H9 (cell line): ENCODE results near the gene HNMT. TPM values are rescaled to one million over a fixed set of nuclear protein-coding genes. Genes with fewer than 3 reads are reported as not detected.

Experiments
- DNase-seq: peaks from one replicate; pipeline ENCODE4 v3.0.0-alpha.2; 2017
- H2AFZ ChIP-seq: one replicate; pipeline ENCODE4 v1.6.1; 2013; ENCODE audit warnings: mild to moderate bottlenecking, low read length, control low read depth, moderate library complexity
- H2AK5ac ChIP-seq: 2 replicates; pipeline ENCODE4 v1.6.1; 2013; ENCODE audit warnings: low read length, control low read depth, mixed read lengths; ENCODE audit not compliant: insufficient read length
- H2BK120ac ChIP-seq: one replicate; pipeline ENCODE4 v1.6.1; 2013; ENCODE audit warnings: low read depth, mild to moderate bottlenecking, low read length, control low read depth, inconsistent platforms; ENCODE audit not compliant: poor library complexity, severe bottlenecking
- H2BK12ac ChIP-seq: 2 replicates; pipeline ENCODE4 v1.6.1; 2013; ENCODE audit warnings: low read length, control low read depth, mixed read lengths, low read depth; ENCODE audit not compliant: insufficient read length
- H2BK15ac ChIP-seq: 2 replicates; pipeline ENCODE4 v1.6.1; 2013; ENCODE audit warnings: low read depth, low read length, control low read depth
- H2BK20ac ChIP-seq: one replicate; pipeline ENCODE4 v1.6.1; 2013; ENCODE audit warnings: low read depth, mild to moderate bottlenecking, low read length, control low read depth, inconsistent platforms; ENCODE audit not compliant: poor library complexity, severe bottlenecking
- H2BK5ac ChIP-seq: 2 replicates; pipeline ENCODE4 v1.6.1; 2013; ENCODE audit warnings: low read length, control low read depth, mixed read lengths; ENCODE audit not compliant: insufficient read length
- H3K14ac ChIP-seq: 2 replicates; pipeline ENCODE4 v1.6.1; 2013; ENCODE audit warnings: low read length, control low read depth; ENCODE audit not compliant: insufficient read depth
- H3K18ac ChIP-seq: 2 replicates; pipeline ENCODE4 v1.6.1; 2013; ENCODE audit warnings: low read depth, mild to moderate bottlenecking, mixed read lengths, low read length, control low read depth; ENCODE audit not compliant: insufficient read length
- H3K23ac ChIP-seq: 2 replicates; pipeline ENCODE4 v1.6.1; 2013; ENCODE audit warnings: low read length, control low read depth, mixed read lengths, low read depth; ENCODE audit not compliant: insufficient read length
- H3K23me2 ChIP-seq: 2 replicates; pipeline ENCODE4 v1.6.1; 2013; ENCODE audit warnings: low read depth, mild to moderate bottlenecking, mixed read lengths, low read length, control low read depth; ENCODE audit not compliant: insufficient read length, poor library complexity, severe bottlenecking
- H3K27ac ChIP-seq: 2 replicates; pipeline ENCODE4 v1.5.1; 2013; ENCODE audit warnings: low read length, control low read depth, mixed read lengths, low read depth; ENCODE audit not compliant: insufficient read length
- H3K27me3 ChIP-seq: 2 replicates; pipeline ENCODE4 v1.6.1; 2013; ENCODE audit warnings: low read length, control low read depth, inconsistent platforms; ENCODE audit not compliant: insufficient read depth
- H3K4ac ChIP-seq: 2 replicates; pipeline ENCODE4 v1.6.1; 2013; ENCODE audit warnings: low read depth, mild to moderate bottlenecking, control low read depth, inconsistent platforms, low read length, moderate library complexity
- H3K4me1 ChIP-seq: 2 replicates; pipeline ENCODE4 v1.6.1; 2013; ENCODE audit warnings: low read length, control low read depth, inconsistent platforms; ENCODE audit not compliant: insufficient read depth
- H3K4me2 ChIP-seq: 2 replicates; pipeline ENCODE4 v1.6.1; 2013; ENCODE audit warnings: low read length, control low read depth, mixed read lengths; ENCODE audit not compliant: insufficient read length, insufficient read depth
- H3K56ac ChIP-seq: 2 replicates; pipeline ENCODE4 v1.6.1; 2013; ENCODE audit warnings: low read depth, mild to moderate bottlenecking, mixed read lengths, low read length, control low read depth; ENCODE audit not compliant: insufficient read length
- H3K79me1 ChIP-seq: 2 replicates; pipeline ENCODE4 v1.6.1; 2013; ENCODE audit warnings: low read depth, mild to moderate bottlenecking, moderate library complexity, low read length, control low read depth, inconsistent platforms; ENCODE audit not compliant: insufficient read depth, poor library complexity, severe bottlenecking
- H3K79me2 ChIP-seq: 2 replicates; pipeline ENCODE4 v1.6.1; 2013; ENCODE audit warnings: low read length, control low read depth, inconsistent platforms; ENCODE audit not compliant: insufficient read depth
- H3K9ac ChIP-seq: 2 replicates; pipeline ENCODE4 v1.6.1; 2013; ENCODE audit warnings: low read length, control low read depth, mixed read lengths; ENCODE audit not compliant: insufficient read length; ENCODE audit errors: extremely low read depth
- H3K9me3 ChIP-seq: one replicate; pipeline ENCODE4 v1.6.1; 2013; ENCODE audit warnings: low read depth, low read length, inconsistent platforms; ENCODE audit not compliant: control insufficient read depth
- H3T11ph ChIP-seq: one replicate; pipeline ENCODE4 v1.6.1; 2013; ENCODE audit warnings: mild to moderate bottlenecking, low read length, control low read depth, inconsistent platforms
- H4K20me1 ChIP-seq: one replicate; pipeline ENCODE4 v1.6.1; 2013; ENCODE audit not compliant: control insufficient read depth, insufficient read length, insufficient read depth
- H4K5ac ChIP-seq: 2 replicates; pipeline ENCODE4 v1.6.1; 2013; ENCODE audit warnings: low read depth, mild to moderate bottlenecking, mixed read lengths, low read length, control low read depth; ENCODE audit not compliant: insufficient read length
- H4K8ac ChIP-seq: replicated peaks from 2 replicates; pipeline ENCODE4 v1.6.1; 2013; ENCODE audit warnings: low read length, control low read depth, mixed read lengths, low read depth; ENCODE audit not compliant: insufficient read length
- H4K91ac ChIP-seq: 2 replicates; pipeline ENCODE4 v1.6.1; 2013; ENCODE audit warnings: low read depth, mild to moderate bottlenecking, moderate library complexity, mixed read lengths, low read length, control low read depth; ENCODE audit not compliant: insufficient read length
- H3K27ac Mint-ChIP-seq, 3 experiments: 2 replicates in 2 of 3; 3 replicates in 1 of 3; pipeline ENCODE4 v1.8.0; 2020 to 2021; ENCODE audit warnings: mixed read lengths in 3 of 3, mild to moderate bottlenecking in 1 of 3, moderate library complexity in 1 of 3
- H3K27me3 Mint-ChIP-seq: 2 replicates; pipeline ENCODE4 v1.8.0; 2021; ENCODE audit warnings: low read depth, mild to moderate bottlenecking, moderate library complexity, mixed read lengths
- H3K36me3 Mint-ChIP-seq, 3 experiments: 2 replicates in 2 of 3; 3 replicates in 1 of 3; pipeline ENCODE4 v1.8.0; 2020 to 2021; ENCODE audit warnings: low read depth in 3 of 3, mixed read lengths in 3 of 3; ENCODE audit not compliant: insufficient read depth in 1 of 3
- H3K4me1 Mint-ChIP-seq, 2 experiments: 2 replicates each; pipeline ENCODE4 v1.8.0; 2020; ENCODE audit warnings: mixed read lengths in 2 of 2
- H3K4me3 Mint-ChIP-seq, 2 experiments: 2 replicates in 1 of 2; 3 replicates in 1 of 2; pipeline ENCODE4 v1.8.0; 2020 to 2021; ENCODE audit warnings: mild to moderate bottlenecking in 2 of 2, mixed read lengths in 2 of 2, moderate library complexity in 1 of 2
- H3K9me3 Mint-ChIP-seq, 2 experiments: 2 replicates in 1 of 2; 3 replicates in 1 of 2; pipeline ENCODE4 v1.8.0; 2020; ENCODE audit warnings: mild to moderate bottlenecking in 2 of 2, mixed read lengths in 2 of 2, moderate library complexity in 1 of 2
- CTCF ChIP-seq: fragments of 200-600 bp; sonication (generic); conservative IDR thresholded peaks from 3 replicates; pipeline ENCODE4 v1.8.0; 2021; ENCODE audit warnings: antibody characterized with exemption, mild to moderate bottlenecking
- WGBS: extraction: QIAGEN DNeasy Blood & Tissue Kit; methylation state at CpG from one replicate; pipeline ENCODE4 v1.1.7; 2013; ENCODE audit warnings: missing lambda C conversion rate, low lambda C conversion rate, mixed read lengths; ENCODE audit not compliant: insufficient read length; ENCODE audit errors: extremely low coverage; 5-methylcytosine and 5-hydroxymethylcytosine counted together
- total RNA-seq: library from RNA; stranded (reverse); gene quantifications from 2 replicates; pipeline ENCODE4 v1.2.1, GENCODE V29; 2021

Gene HNMT
- total RNA-seq, 1 experiment from 2014 or later = 1.3 TPM

DNA sequence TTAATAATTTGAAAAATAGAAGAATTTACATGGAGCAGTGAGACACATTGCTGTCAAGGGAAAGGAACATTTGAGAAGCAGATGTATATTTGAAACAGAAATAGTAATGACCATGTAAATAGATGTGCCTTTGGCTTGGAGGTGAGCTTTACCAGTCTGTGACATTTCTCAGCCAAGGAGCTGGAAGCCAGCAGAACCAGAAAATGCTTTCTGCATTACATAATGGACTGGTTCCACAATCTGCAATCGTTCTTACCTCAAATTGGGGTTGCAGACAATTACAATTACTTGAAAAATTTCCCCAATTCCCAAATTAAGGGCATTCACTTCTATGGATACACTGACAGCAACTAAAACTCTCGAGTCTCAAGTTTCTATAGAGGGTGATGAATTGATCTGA lies 59.7 kb downstream of the HNMT start:
- no peak overlapping the region for H3K4me3 Mint-ChIP-seq
- no peak overlapping the region for H2BK20ac ChIP-seq
- H2BK5ac ChIP-seq = no peak overlapping the region
- peaks cover 4 to 5% of the 10 kb centered on the region in 2 experiments; a peak in 3 of 4 replicates for H3K4me1 Mint-ChIP-seq
- no peaks in the 10 kb centered on the region for H4K20me1 ChIP-seq
- H3K23me2 ChIP-seq = no peaks in the 10 kb centered on the region
- H3K4ac ChIP-seq = no peak overlapping the region
- H2BK12ac ChIP-seq = no peak overlapping the region
- no peak overlapping the region for H3K23ac ChIP-seq
- H3T11ph ChIP-seq = no peak overlapping the region
- H2AFZ ChIP-seq = no peak overlapping the region
- no peak overlapping the region for H3K9ac ChIP-seq
- H4K8ac ChIP-seq = no peak overlapping the region
- no peak overlapping the region for H3K18ac ChIP-seq
- no peak for TF ChIP-seq CTCF
- H3K36me3 Mint-ChIP-seq = no peaks in the 10 kb centered on the region
- no peak overlapping the region for H4K5ac ChIP-seq
- no peak overlapping the region for H2BK120ac ChIP-seq
- H3K9me3 Mint-ChIP-seq = no peaks in the 10 kb centered on the region
- no peaks in the 10 kb centered on the region for H3K79me2 ChIP-seq
- no peak for DNase-seq
- H3K56ac ChIP-seq = no peak overlapping the region
- H2BK15ac ChIP-seq = no peak overlapping the region
- no peaks in the 10 kb centered on the region; the same call in 1 of the 2 replicates for H3K4me1 ChIP-seq
- 0 out of 7 replicates have a peak overlapping the region, but pooled peaks of 1 of the 3 experiments have one; percentile 6 for H3K27ac Mint-ChIP-seq
- no peak overlapping the region for H2AK5ac ChIP-seq
- no peaks in the 10 kb centered on the region for H3K27me3 ChIP-seq
- H3K27me3 Mint-ChIP-seq = no peaks in the 10 kb centered on the region
- no CpG with 5 or more reads among the region's 2 CpGs for WGBS
- no peak overlapping the region for H3K27ac ChIP-seq
- H3K14ac ChIP-seq = no peak overlapping the region
- no peaks in the 10 kb centered on the region for H3K9me3 ChIP-seq
- no peak overlapping the region for H4K91ac ChIP-seq
- H3K4me2 ChIP-seq = no peak overlapping the region
- no peaks in the 10 kb centered on the region for H3K79me1 ChIP-seq
